GM23248 (cell line): ENCODE results near the gene SIK2.

Experiments
- EZH2 ChIP-seq: fragments of 200-600 bp; sonication (generic); IDR thresholded peaks from 2 replicates; pipeline ENCODE4 v1.6.1; 2018; ENCODE audit warnings: antibody characterized with exemption, mild to moderate bottlenecking; ENCODE audit not compliant: insufficient read depth, poor library complexity, severe bottlenecking
- EZH2phosphoT487 ChIP-seq: fragments of 200-600 bp; sonication (generic); IDR thresholded peaks from 2 replicates; pipeline ENCODE4 v1.6.1; 2018; ENCODE audit warnings: antibody characterized with exemption, moderate library complexity, mild to moderate bottlenecking, low read depth; ENCODE audit not compliant: insufficient read depth

DNA sequence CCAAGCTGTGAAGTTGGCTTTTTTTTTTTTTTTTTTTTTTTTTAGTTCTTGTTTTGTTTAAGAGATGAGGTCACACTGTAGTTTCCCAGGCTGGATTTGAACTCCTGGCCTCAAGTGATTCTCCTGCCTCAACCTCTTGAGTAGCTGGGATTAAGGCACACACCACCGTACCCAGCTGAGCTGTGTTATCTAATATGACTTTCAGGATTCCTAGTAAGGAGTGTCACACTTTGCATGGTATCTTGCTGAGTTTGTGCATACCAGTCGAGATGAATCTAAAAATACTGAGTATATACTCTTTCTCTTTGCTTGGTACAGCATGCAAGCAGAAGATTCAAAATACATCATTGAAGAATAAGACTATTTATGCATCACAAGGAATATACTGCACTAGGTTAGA, 58.6 kb downstream of the SIK2 start:
- TF ChIP-seq EZH2phosphoT487 (no peak), EZH2 (no peak)
